Effector CD4-positive, alpha-beta T cell (primary cell): ENCODE results near the gene KCNMB1.
"Not testable (repeated sequence)": the region's sequence is repeated elsewhere in the genome, so short reads cannot be mapped to it uniquely, and the experiment has no call there.

Experiments used
- DNase-seq: peaks from one replicate; pipeline ENCODE4 v3.0.0-alpha.2; 2020

Gene KCNMB1

GRCh38 chr5:170413897-170414296 lies 24.7 kb upstream of the KCNMB1 start:
- no peak for DNase-seq

GRCh38 chr5:170411100-170411499 lies 21.9 kb upstream of the KCNMB1 start:
- no peak for DNase-seq

GRCh38 chr5:170410401-170410800 lies 21.2 kb upstream of the KCNMB1 start:
- no peak for DNase-seq

GRCh38 chr5:170408877-170409660 lies 19.9 kb upstream of the KCNMB1 start:
- DNase-seq: no peak

GRCh38 chr5:170408226-170408625 lies 19.1 kb upstream of the KCNMB1 start:
- DNase-seq: no peak

GRCh38 chr5:170407062-170407461 lies 17.9 kb upstream of the KCNMB1 start:
- no peak for DNase-seq

GRCh38 chr5:170405817-170406216 lies 16.6 kb upstream of the KCNMB1 start:
- DNase-seq: no peak

GRCh38 chr5:170404398-170404797 lies 15.2 kb upstream of the KCNMB1 start:
- DNase-seq: no peak

- DNase-seq: no peak
Observed at GRCh38 chr5:170403675-170404074, 14.5 kb upstream of the KCNMB1 start.

GRCh38 chr5:170402508-170402907 lies 13.3 kb upstream of the KCNMB1 start:
- no peak for DNase-seq

GRCh38 chr5:170397059-170397458 lies 7.9 kb upstream of the KCNMB1 start:
- no peak for DNase-seq

- DNase-seq: no peak
Observed at GRCh38 chr5:170393958-170394357, 4.8 kb upstream of the KCNMB1 start.

GRCh38 chr5:170393235-170393634 lies 4.1 kb upstream of the KCNMB1 start:
- DNase-seq: no peak

GRCh38 chr5:170390472-170390871 lies 1.3 kb upstream of the KCNMB1 start:
- no peak for DNase-seq

GRCh38 chr5:170389550-170389892 lies 354 bp upstream of the KCNMB1 start:
- DNase-seq: no peak

- DNase-seq: no peak
Observed at GRCh38 chr5:170387775-170388639, 1.2 kb downstream of the KCNMB1 start.

GRCh38 chr5:170386743-170387395 lies 2.3 kb downstream of the KCNMB1 start:
- no peak for DNase-seq

GRCh38 chr5:170383227-170383626 lies 5.9 kb downstream of the KCNMB1 start:
- DNase-seq: no peak

- DNase-seq: no peak
Observed at GRCh38 chr5:170382790-170383189, 6.4 kb downstream of the KCNMB1 start.

- no peak for DNase-seq
Observed at GRCh38 chr5:170380361-170380951, 8.7 kb downstream of the KCNMB1 start.

GRCh38 chr5:170378740-170379139 lies 10.4 kb downstream of the KCNMB1 start:
- no peak for DNase-seq

- no peak for DNase-seq
Observed at GRCh38 chr5:170377027-170377426, 12.1 kb downstream of the KCNMB1 start.

GRCh38 chr5:170376526-170376925 lies 12.6 kb downstream of the KCNMB1 start:
- DNase-seq: not testable (repeated sequence)
